Measurements from ENCODE around the gene TRANK1. TPM values are rescaled to one million over a fixed set of nuclear protein-coding genes. Genes with fewer than 3 reads are reported as not detected.

Gene TRANK1
- total and polyA plus RNA-seq, 2 of the 8 experiments (the other 6 are each of a cell fraction or from before 2014, with no cell fraction given) = 2.9 to 8.8 TPM

DNA sequence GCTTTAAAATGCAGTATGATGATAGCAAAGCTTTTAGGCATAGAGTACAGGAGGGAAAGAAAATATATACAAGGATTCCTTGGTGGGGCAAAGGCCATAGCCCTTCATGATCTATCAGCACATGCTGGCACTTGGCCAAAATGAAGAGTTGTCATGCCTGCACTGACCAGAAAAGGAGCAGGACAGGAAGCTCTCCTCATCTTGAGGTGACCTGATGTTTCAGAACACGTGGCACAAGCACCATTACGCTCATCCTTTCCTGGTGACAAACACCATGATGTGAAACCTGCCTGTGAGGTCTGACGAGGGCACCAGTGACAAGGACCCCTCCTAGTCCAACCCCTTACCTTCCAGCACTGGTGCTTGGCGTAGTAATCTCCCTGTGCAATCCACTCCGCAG lies 102.6 kb downstream of the TRANK1 start:
- H2BK12ac ChIP-seq (ENCODE audit: low read depth, low read length) = no peak overlapping the region
- H2BK120ac ChIP-seq (replicated peaks; ENCODE audit: low read depth, low read length) = no peak overlapping the region
- H4K5ac ChIP-seq (ENCODE audit: insufficient read length, low read depth, low read length) = no peak overlapping the region
- no peak overlapping the region for H3K56ac ChIP-seq (replicated peaks; ENCODE audit: insufficient read length, low read depth, low read length)
- no peaks in the 10 kb centered on the region for H3K4me1 ChIP-seq (replicated peaks in 1 of 4; ENCODE audit: control insufficient read depth in 3 of 4, insufficient read depth in 4 of 4, low read length in 3 of 4)
- H2BK5ac ChIP-seq (ENCODE audit: low read depth, low read length) = no peak overlapping the region
- no peak overlapping the region for H3K18ac ChIP-seq (ENCODE audit: extremely low read depth, low read length)
- H4K91ac ChIP-seq (replicated peaks; ENCODE audit: insufficient read length, low read length) = no peak overlapping the region
- peaks cover 0 to 12% (median 0%) of the 10 kb centered on the region in 4 experiments; a peak in 2 of 8 replicates for H3K36me3 ChIP-seq (ENCODE audit: control insufficient read depth in 2 of 4, insufficient read depth in 4 of 4, low read length in 3 of 4)
- no peak overlapping the region for H3K23ac ChIP-seq (ENCODE audit: insufficient read length)
- H3K9ac ChIP-seq (replicated peaks in 1 of 4; ENCODE audit: extremely low read depth in 1 of 4, low read depth in 3 of 4, low read length in 3 of 4) = peak overlapping the region in 1 of 4 experiments; percentile 13; a peak in 1 of 7 replicates
- no peak overlapping the region for H3K4ac ChIP-seq (replicated peaks; ENCODE audit: insufficient read length, low read depth, low read length)
- POLR2A ChIA-PET (ENCODE audit: partially characterized antibody) = no interaction called here
- 82% methylated on average over 5 of the region's 5 CpGs; no CpG with 5 or more reads in 1 of the 2 experiments for WGBS, 2 experiments (ENCODE audit: extremely low coverage in 1 of 2, insufficient coverage in 1 of 2, insufficient read length in 1 of 2, insufficient replicate concordance in 2 of 2, low coverage in 1 of 2, low lambda C conversion rate in 2 of 2, missing lambda C conversion rate in 1 of 2)
- FAIRE-seq (no peak), DNase-seq (ENCODE audit: low read depth in 1 of 2, low spot score in 2 of 2) (no peak)
- TF ChIP-seq E2F6 (IDR thresholded peaks at IDR 0.05) = no peak
- TF ChIP-seq TEAD4 (IDR thresholded peaks at IDR 0.05; ENCODE audit: low read depth, low read length) = no peak
- H3K9me3 ChIP-seq (ENCODE audit: insufficient read depth in 2 of 2, low read depth in 1 of 2, low read length in 1 of 2) = peaks cover 7 to 10% of the 10 kb centered on the region in 2 experiments; a peak in 2 of 4 replicates
- no peak overlapping the region for H4K8ac ChIP-seq (ENCODE audit: extremely low read depth, insufficient read depth, low read length)
- no peak overlapping the region for H3K4me3 ChIP-seq (ENCODE audit: extremely low read depth in 1 of 4, insufficient read depth in 2 of 4, low read depth in 3 of 4, low read length in 4 of 4)
- no peak overlapping the region for H2BK20ac ChIP-seq (ENCODE audit: low read length)
- no peaks in the 10 kb centered on the region for H4K20me1 ChIP-seq (replicated peaks in 1 of 2; ENCODE audit: control insufficient read depth in 1 of 2, insufficient read depth in 2 of 2, low read length in 2 of 2)
- no peaks in the 10 kb centered on the region for H3K79me1 ChIP-seq (ENCODE audit: low read depth, low read length)
- H2AK5ac ChIP-seq (ENCODE audit: low read depth, low read length) = no peak overlapping the region
- no peak overlapping the region for H2BK15ac ChIP-seq (ENCODE audit: low read length)
- H2AFZ ChIP-seq (ENCODE audit: low read length) = no peak overlapping the region
- H3K27ac ChIP-seq (ENCODE audit: low read depth, low read length) = no peak overlapping the region
- H3K14ac ChIP-seq (ENCODE audit: insufficient read length) = no peak overlapping the region
- CTCF ChIA-PET (ENCODE audit: partially characterized antibody) = interaction anchor here (1.0 to 12.1 kb wide), 4 partner anchors 13 to 99 kb away, joined by 3 to 125 read pairs (median 22); no protein-coding TSS in a partner anchor
- H3K23me2 ChIP-seq (ENCODE audit: low read depth, low read length) = no peaks in the 10 kb centered on the region; the same call in 1 of the 2 replicates
- no peak overlapping the region for H3K4me2 ChIP-seq (ENCODE audit: insufficient read depth in 1 of 2, low read depth in 2 of 2, low read length in 2 of 2)
- no peaks in the 10 kb centered on the region for H3K27me3 ChIP-seq (replicated peaks in 1 of 4; ENCODE audit: control insufficient read depth in 3 of 4, extremely low read depth in 1 of 4, insufficient read depth in 3 of 4, low read length in 3 of 4)
- H3K79me2 ChIP-seq (ENCODE audit: control insufficient read depth in 1 of 2, insufficient read depth in 2 of 2, low read length in 2 of 2) = no peaks in the 10 kb centered on the region

Data from H1 (cell line).